Embryonic facial prominence (tissue), 1 donor: Measurements from ENCODE around the gene ZNF532.
"Not testable (repeated sequence)": the region's sequence is repeated elsewhere in the genome, so short reads cannot be mapped to it uniquely, and the experiment has no call there.

Experiments used
- DNase-seq: peaks from one replicate; pipeline ENCODE4 v3.0.0-alpha.2; 2016; ENCODE audit errors: extremely low spot score

Gene ZNF532

DNA sequence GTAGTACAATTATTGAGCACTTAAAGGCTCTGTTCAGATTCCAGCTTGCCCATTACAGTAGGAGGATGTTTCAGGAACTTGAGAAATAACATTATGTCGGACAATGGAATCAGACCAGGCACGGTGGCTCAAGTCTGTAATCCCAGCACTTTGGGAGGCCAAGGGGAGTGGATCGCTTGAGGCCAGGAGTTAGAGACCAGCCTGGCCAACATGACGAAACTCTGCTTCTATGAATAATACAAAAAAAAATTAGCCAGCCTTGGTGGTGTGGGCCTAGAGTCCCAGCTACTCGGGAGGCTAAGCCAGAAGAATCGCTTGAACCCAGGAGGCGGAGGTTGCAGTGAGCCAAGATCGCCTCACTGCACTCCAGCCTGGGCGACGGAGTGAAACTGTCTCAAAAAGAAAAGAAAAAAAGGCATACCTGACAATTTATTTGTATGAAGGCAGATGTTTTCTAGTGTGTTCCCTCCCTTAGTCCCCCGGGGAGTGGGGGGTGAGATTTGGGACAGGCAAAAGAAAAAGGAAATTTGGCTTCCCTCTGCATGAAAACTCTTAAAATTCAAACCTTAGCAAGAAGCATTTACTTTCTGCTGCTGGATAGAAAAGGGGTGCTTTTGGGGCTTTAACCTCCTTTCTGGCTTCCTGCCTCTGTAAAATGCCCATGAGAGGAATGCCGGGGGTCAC lies 13.7 kb upstream of the ZNF532 start:
- DNase-seq, result no peak

GRCh38 chr18:58851856-58852255 lies 12.8 kb upstream of the ZNF532 start:
- DNase-seq, result no peak

DNA sequence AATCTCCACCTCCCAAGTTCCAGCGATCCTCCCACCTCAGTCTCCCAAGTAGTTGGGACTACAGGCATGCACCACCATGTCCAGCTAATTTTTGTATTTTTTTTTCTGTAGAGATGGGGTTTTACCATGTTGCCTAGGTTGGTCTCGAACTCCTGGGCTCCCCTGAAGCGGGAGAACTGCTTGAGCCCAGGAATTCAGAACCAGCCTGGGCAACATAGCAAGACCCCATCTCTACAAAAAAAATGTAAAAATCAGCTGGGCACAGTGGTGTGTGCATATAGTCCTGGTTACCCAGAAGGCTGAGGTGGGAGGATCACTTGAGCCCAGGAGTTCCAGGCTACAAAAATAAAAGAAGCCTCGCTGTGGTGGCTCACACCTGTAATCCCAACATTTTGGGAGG lies 12.0 kb upstream of the ZNF532 start:
- no peak for DNase-seq

GRCh38 chr18:58853561-58853960 lies 11.1 kb upstream of the ZNF532 start:
- no peak for DNase-seq

GRCh38 chr18:58855521-58855920 lies 9.2 kb upstream of the ZNF532 start:
- not testable (repeated sequence) for DNase-seq

DNA sequence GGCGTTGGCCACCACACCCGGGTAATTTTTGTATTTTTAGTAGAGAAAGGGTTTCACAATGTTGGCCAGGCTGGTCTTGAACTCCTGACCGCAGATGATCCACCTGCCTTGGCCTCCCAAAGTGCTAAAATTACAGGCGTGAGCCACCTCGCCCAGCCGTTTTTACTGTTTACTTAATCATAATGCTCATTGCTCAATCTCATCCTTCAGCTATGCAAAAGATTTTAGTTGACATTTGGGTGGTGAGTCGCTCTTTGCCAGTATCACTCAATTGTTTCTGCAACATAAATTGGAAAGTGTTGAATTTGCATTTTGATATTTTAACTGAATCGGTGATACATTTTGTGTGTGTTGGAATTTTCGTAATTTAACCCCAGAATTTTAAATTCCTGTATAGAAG lies 7.8 kb upstream of the ZNF532 start:
- no peak for DNase-seq

DNA sequence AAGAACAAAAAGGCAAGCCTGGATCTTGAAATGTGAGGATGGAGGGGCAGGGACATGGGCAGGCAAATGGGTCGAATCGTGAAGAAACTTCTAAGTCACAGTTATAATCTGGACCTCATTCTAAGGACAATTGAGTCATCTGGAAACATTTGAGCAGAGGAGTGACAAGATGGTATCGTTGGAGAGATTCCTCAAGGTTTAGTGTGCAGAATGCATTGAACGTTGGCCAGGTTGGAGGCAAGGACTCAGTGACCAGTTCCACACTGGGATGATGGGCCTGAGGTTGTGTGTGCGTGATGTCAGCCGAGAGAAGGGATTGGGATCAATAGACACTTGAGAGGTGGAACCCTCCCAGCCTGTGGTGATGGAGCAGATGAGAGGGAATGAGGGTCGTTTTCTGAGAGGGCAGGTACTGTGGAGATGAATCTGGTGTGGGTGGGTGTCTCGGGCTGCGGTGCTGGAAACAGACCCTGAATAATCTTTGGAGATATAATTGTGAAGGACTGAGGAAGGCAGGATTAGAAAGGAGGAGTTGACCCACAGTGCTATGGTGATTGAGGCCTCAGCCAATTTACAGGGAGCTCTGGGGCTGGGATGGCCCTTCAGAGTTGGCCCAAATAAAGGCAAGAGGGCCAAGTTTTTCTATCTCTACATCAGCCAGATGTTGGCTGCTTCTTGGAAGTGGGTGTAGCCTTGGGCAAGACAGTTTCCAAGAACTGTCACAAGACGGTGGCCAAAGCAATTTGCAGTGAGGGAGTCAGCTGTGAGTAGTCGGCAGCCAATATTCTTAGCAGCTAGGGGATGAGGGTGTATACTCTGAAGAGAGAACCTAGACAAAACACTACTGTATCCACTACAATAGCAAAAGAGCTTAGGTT lies 5.8 kb upstream of the ZNF532 start:
- no peak for DNase-seq

- DNase-seq, result no peak
Measured at GRCh38 chr18:58859907-58860306, 4.8 kb upstream of the ZNF532 start.

- no peak for DNase-seq
Measured at GRCh38 chr18:58860747-58861231, 3.9 kb upstream of the ZNF532 start.

- no peak for DNase-seq
Measured at GRCh38 chr18:58861353-58861752, 3.3 kb upstream of the ZNF532 start.

- DNase-seq, result no peak
Measured at GRCh38 chr18:58861861-58862301, 2.8 kb upstream of the ZNF532 start.

GRCh38 chr18:58862356-58862755 lies 2.3 kb upstream of the ZNF532 start:
- DNase-seq, result no peak

GRCh38 chr18:58862851-58863538 lies 1.7 kb upstream of the ZNF532 start:
- no peak for DNase-seq

GRCh38 chr18:58863539-58864145 lies 1.0 kb upstream of the ZNF532 start:
- DNase-seq, result no peak

DNA sequence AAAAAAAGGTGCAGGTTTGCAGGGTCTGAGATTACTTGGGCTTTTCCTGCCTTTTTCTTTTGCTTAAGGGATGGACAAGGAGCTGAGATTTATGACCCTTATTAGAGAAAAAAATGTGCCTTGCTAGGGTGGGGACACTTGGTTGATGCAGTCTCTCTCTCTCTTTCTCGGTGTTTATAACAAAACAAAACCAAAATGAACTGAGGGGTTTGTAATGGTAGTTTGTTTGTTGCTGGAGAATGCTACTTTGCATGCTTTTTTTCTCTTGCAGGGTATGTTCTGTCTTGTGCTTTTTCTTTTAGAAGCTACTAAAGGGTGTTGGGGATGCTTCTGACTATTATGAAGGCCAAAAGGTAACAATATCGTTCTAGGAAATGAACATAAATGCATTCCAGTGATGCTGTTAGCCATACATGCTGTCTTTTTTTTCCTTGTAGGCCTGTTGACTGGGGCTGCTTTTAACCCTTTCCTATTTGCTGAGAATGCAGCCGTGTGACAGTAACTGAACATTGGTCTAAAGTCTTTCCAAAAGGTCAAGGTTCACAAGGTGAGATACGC lies 435 bp downstream of the ZNF532 start:
- DNase-seq, result no peak

DNA sequence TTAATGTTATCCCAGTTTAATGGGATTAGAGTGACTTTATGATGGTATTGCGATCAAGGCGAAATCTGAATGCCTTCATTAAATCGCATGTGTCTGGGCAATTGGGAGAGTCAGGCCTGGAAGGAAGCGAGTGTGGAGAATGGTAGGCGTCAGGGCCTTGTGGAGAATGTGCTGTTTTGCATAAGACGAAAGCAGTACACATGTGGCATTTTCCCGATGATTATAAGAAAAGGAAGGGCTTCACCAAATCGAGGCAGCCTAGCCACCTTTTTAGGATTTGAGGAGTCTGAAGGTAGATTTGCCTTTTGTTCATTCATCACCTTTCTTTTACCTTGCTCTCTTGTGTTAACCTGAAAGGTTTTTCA lies 1.0 kb downstream of the ZNF532 start:
- DNase-seq, result no peak

DNA sequence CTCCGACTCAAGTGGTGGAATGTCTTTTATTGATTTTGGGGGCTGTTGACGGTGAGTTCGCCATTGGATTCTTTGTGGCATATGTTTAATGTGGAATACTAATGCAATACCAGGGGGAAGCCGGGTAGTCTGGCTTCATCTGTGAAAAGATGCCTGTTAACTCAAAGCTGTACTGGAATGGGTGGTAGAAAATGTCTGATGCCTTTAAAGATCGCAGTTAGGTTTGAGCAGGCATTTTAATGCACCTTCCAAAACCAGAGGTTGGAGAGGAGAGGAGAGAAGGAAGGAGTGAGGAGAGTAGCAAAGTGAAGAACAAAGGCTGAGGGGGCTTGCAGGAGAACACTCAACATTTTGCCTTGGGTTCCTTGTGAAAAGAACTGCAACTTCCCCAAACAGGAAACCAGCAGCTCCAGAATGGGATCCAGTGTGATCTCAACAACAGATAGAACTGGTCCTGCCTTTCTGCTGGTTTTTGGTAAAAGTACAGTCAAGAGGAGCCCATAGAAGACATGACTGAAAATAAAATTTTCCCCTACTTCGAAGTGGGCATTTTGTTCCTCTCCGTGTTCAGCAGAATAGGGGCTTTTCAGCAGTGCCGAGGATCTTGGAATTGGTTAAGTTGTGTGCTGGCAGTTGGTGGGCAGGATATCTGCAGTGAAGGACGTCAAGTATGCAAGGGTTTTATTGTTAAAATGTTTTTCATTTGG lies 1.5 kb downstream of the ZNF532 start:
- DNase-seq, result no peak

DNA sequence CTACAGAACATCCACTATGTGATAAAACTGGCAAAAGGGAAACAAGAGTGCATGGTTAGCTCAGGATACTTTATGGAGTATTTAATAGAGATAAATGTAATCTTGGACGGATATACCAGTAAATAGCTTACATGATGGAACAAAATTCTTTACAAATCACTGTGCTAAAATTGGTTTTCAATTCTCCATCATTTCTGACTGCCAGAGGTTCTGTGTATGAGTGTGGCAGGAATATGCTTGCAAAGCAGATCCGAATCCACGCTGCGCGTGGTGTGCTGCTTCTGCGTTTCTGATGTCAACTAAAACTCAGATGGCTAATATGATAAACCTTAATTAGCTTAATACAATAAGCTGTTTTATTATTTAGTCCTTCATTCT lies 2.1 kb downstream of the ZNF532 start:
- DNase-seq, result no peak

- no peak for DNase-seq
Measured at GRCh38 chr18:58867281-58867961, 2.7 kb downstream of the ZNF532 start.

DNA sequence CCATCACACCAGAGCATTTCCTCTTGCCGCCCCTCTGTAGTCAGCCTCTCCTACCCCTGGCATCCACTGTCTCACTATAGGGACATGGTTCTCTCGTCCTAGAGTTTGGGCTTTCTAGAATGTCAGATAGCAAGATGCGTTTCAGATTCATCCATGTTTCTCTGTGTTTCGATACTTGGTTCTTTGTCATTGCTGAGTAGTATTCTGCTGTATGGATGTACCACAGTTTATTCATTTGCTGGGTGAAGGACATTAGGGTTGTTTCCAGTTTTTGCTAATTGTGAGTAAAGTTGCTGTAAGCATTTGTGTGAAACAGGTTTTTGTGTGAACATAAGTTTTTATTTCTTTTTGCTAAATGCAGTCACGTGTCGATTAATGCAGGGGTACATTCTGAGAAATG lies 3.8 kb downstream of the ZNF532 start:
- no peak for DNase-seq

GRCh38 chr18:58870130-58870529 lies 5.5 kb downstream of the ZNF532 start:
- DNase-seq, result no peak
